HG03280 (cell line): ENCODE data around the gene HECW1.
"Not testable (repeated sequence)": the region's sequence is repeated elsewhere in the genome, so short reads cannot be mapped to it uniquely, and the experiment has no call there.

Experiments
- ATAC-seq: cut with Tn5 transposase; IDR thresholded peaks from one replicate; pipeline ENCODE4 v1.9.1; 2021; ENCODE audit warnings: mild to moderate bottlenecking, moderate library complexity; ENCODE audit not compliant: unreplicated experiment

Gene HECW1

GRCh38 chr7:43112459-43112940 lies at the start of gene HECW1:
HECW1 (plus strand) TSS chr7:43112647; CDS start chr7:43243906, 131,259 bp downstream.
- no peak for ATAC-seq

- no peak for ATAC-seq
Observed at GRCh38 chr7:43071604-43072003, 40.8 kb upstream of the HECW1 start.

- ATAC-seq, result no peak
Observed at GRCh38 chr7:43072530-43072929, 39.9 kb upstream of the HECW1 start.

GRCh38 chr7:43073811-43074210 lies 38.6 kb upstream of the HECW1 start:
- ATAC-seq, result not testable (repeated sequence)

- ATAC-seq, result peak; percentile 46
Observed at GRCh38 chr7:43076189-43076605, 36.2 kb upstream of the HECW1 start.

- no peak for ATAC-seq
Observed at GRCh38 chr7:43076606-43077005, 35.8 kb upstream of the HECW1 start.

- ATAC-seq, result no peak
Observed at GRCh38 chr7:43077285-43077684, 35.2 kb upstream of the HECW1 start.

- no peak for ATAC-seq
Observed at GRCh38 chr7:43077732-43078391, 34.6 kb upstream of the HECW1 start.

- ATAC-seq, result no peak
Observed at GRCh38 chr7:43078794-43079193, 33.7 kb upstream of the HECW1 start.

GRCh38 chr7:43081603-43082002 lies 30.8 kb upstream of the HECW1 start:
- ATAC-seq, result no peak

GRCh38 chr7:43083106-43083505 lies 29.3 kb upstream of the HECW1 start:
- no peak for ATAC-seq

- no peak for ATAC-seq
Observed at GRCh38 chr7:43085017-43085416, 27.4 kb upstream of the HECW1 start.

- peak; percentile 80 for ATAC-seq
Observed at GRCh38 chr7:43085992-43086391, 26.5 kb upstream of the HECW1 start.

- no peak for ATAC-seq
Observed at GRCh38 chr7:43092819-43093218, 19.6 kb upstream of the HECW1 start.

- no peak for ATAC-seq
Observed at GRCh38 chr7:43096875-43097274, 15.6 kb upstream of the HECW1 start.

GRCh38 chr7:43099750-43100149 lies 12.7 kb upstream of the HECW1 start:
- ATAC-seq, result no peak

- no peak for ATAC-seq
Observed at GRCh38 chr7:43104874-43105520, 7.5 kb upstream of the HECW1 start.

GRCh38 chr7:43105521-43106120 lies 6.8 kb upstream of the HECW1 start:
- no peak for ATAC-seq

GRCh38 chr7:43108255-43109011 lies 4.0 kb upstream of the HECW1 start:
- peak; percentile 97 for ATAC-seq

GRCh38 chr7:43110791-43111535 lies 1.5 kb upstream of the HECW1 start:
- ATAC-seq, result no peak
